Epithelial cell of proximal tubule (primary cell): ENCODE data around the gene TMEM165. TPM values are rescaled to one million over a fixed set of nuclear protein-coding genes. Genes with fewer than 3 reads are reported as not detected.

Experiments used
- DNase-seq: peaks from one replicate; pipeline ENCODE4 v3.0.0-alpha.2; 2011; ENCODE audit warnings: low read depth
- H3K4me3 ChIP-seq: 2 replicates; pipeline ENCODE4 v1.5.1; 2011; ENCODE audit warnings: low read depth, mild to moderate bottlenecking, low read length
- CTCF ChIP-seq: conservative IDR thresholded peaks from 2 replicates; pipeline ENCODE4 v1.5.1; 2012; ENCODE audit warnings: low read depth, mild to moderate bottlenecking, low read length
- total RNA-seq: library from RNA; depleted of rRNA; stranded (reverse); fragments of >200 nt; gene quantifications from 2 replicates; pipeline ENCODE4 v1.2.3, GENCODE V29; 2015

TMEM165 gene
- total RNA-seq, 1 donor from 2014 or later = 122 TPM

GRCh38 chr4:55405073-55405472, 9.3 kb downstream of the TMEM165 start:
- TF ChIP-seq CTCF = no peak
- DNase-seq = no peak
- no peak overlapping the region for H3K4me3 ChIP-seq

GRCh38 chr4:55406545-55406944, 10.8 kb downstream of the TMEM165 start:
- no peak for DNase-seq
- no peak overlapping the region for H3K4me3 ChIP-seq
- no peak for TF ChIP-seq CTCF

- no peak for DNase-seq
- no peak for TF ChIP-seq CTCF
- H3K4me3 ChIP-seq = no peak overlapping the region
These were observed 11.4 kb downstream of the TMEM165 start for GRCh38 chr4:55407119-55407518.

- no peak for DNase-seq
- no peak for TF ChIP-seq CTCF
These were observed 12.0 kb downstream of the TMEM165 start for GRCh38 chr4:55407764-55408163.

GRCh38 chr4:55409468-55410171, 13.9 kb downstream of the TMEM165 start:
- H3K4me3 ChIP-seq = no peak overlapping the region
- DNase-seq = no peak
- TF ChIP-seq CTCF = peak; percentile 20

More at GRCh38 chr4:55407764-55408163, 12.0 kb downstream of the TMEM165 start:
- H3K4me3 ChIP-seq = no peak overlapping the region

GRCh38 chr4:55410431-55410830, 14.7 kb downstream of the TMEM165 start:
- H3K4me3 ChIP-seq = no peak overlapping the region
- no peak for TF ChIP-seq CTCF
- DNase-seq = no peak

- no peak for DNase-seq
- no peak overlapping the region for H3K4me3 ChIP-seq
- no peak for TF ChIP-seq CTCF
These were observed 15.9 kb downstream of the TMEM165 start for GRCh38 chr4:55411621-55412020.
